ENCODE data around the gene AFF2. TPM values are rescaled to one million over a fixed set of nuclear protein-coding genes. Genes with fewer than 3 reads are reported as not detected.

The AFF2 gene
- total and polyA plus RNA-seq, 3 donors from 2014 or later, result 4.7 to 28.1 (median 21.3) TPM

- no peaks in the 10 kb centered on the region for H3K27me3 ChIP-seq
- 65 to 83% methylated on average over 15 of the region's 15 CpGs for WGBS, 2 donors
- H3K9me3 ChIP-seq, result no peaks in the 10 kb centered on the region
- no peaks in the 10 kb centered on the region for H3K4me1 ChIP-seq
- no peak overlapping the region for H3K27ac ChIP-seq
- intact Hi-C loops (cut with DNase I; ENCODE audit: low total_unique reads), result no loop called here
- DNase-seq, result peak; percentile 17
- TF ChIP-seq CTCF (IDR thresholded peaks at IDR 0.05) (no peak), POLR2A (IDR thresholded peaks at IDR 0.05) (no peak)
- no peak overlapping the region for H3K4me3 ChIP-seq
- no peaks in the 10 kb centered on the region for H3K36me3 ChIP-seq (ENCODE audit: low read depth, missing control alignments)
Observed at GRCh38 chrX:148537556-148538182, 37.3 kb downstream of the AFF2 start.

GRCh38 chrX:148538582-148538981 lies 38.2 kb downstream of the AFF2 start:
- Histone ChIP-seq H3K9me3 (no peaks in the 10 kb centered on the region), H3K4me3 (no peak overlapping the region), H3K27ac (no peak overlapping the region), H3K4me1 (no peaks in the 10 kb centered on the region), H3K27me3 (no peaks in the 10 kb centered on the region), H3K36me3 (ENCODE audit: low read depth, missing control alignments) (no peaks in the 10 kb centered on the region)
- intact Hi-C loops (cut with DNase I; ENCODE audit: low total_unique reads), result no loop called here
- DNase-seq, result no peak
- no peak for TF ChIP-seq POLR2A (IDR thresholded peaks at IDR 0.05)
- TF ChIP-seq CTCF (IDR thresholded peaks at IDR 0.05), result no peak
- WGBS, 2 donors, result 67 to 86% methylated on average over 2 of the region's 2 CpGs

GRCh38 chrX:148540114-148540513 lies 39.7 kb downstream of the AFF2 start:
- no peaks in the 10 kb centered on the region for H3K4me1 ChIP-seq
- no peaks in the 10 kb centered on the region for H3K9me3 ChIP-seq
- H3K27me3 ChIP-seq, result no peaks in the 10 kb centered on the region
- WGBS, 2 donors, result 80 to 95% methylated on average over 1 of the region's 1 CpG
- intact Hi-C loops (cut with DNase I; ENCODE audit: low total_unique reads), result no loop called here
- DNase-seq, result no peak
- no peak overlapping the region for H3K4me3 ChIP-seq
- TF ChIP-seq CTCF (IDR thresholded peaks at IDR 0.05) (no peak), POLR2A (IDR thresholded peaks at IDR 0.05) (no peak)
- H3K27ac ChIP-seq, result no peak overlapping the region
- no peaks in the 10 kb centered on the region for H3K36me3 ChIP-seq (ENCODE audit: low read depth, missing control alignments)

- Histone ChIP-seq H3K9me3 (no peaks in the 10 kb centered on the region), H3K27me3 (no peaks in the 10 kb centered on the region), H3K36me3 (ENCODE audit: low read depth, missing control alignments) (no peaks in the 10 kb centered on the region), H3K27ac (no peak overlapping the region), H3K4me3 (no peak overlapping the region), H3K4me1 (no peaks in the 10 kb centered on the region)
- no peak for DNase-seq
- TF ChIP-seq CTCF (IDR thresholded peaks at IDR 0.05), result no peak
- no peak for TF ChIP-seq POLR2A (IDR thresholded peaks at IDR 0.05)
- 87 to 91% methylated on average over 10 of the region's 10 CpGs for WGBS, 2 donors
- intact Hi-C loops (cut with DNase I; ENCODE audit: low total_unique reads), result no loop called here
Observed at GRCh38 chrX:148540671-148541583, 40.5 kb downstream of the AFF2 start.

All from testis (tissue), 3 donors.